Skin epidermis (tissue), 12 donors: Measurements from ENCODE around the gene EHBP1L1.
A peak's percentile ranks its signal among the peaks of the same experiment; 100 is the strongest.

ENCODE experiments used
- H3K27ac ChIP-seq, 21 experiments: fragments of 200-600 bp; sonication (generic) in 11 of 21; one replicate each; pipeline ENCODE4 v1.5.0; 2020; ENCODE audit warnings: mild to moderate bottlenecking in 3 of 21, inconsistent platforms in 2 of 21, moderate library complexity in 2 of 21
- H3K4me3 ChIP-seq, 7 experiments: fragments of 200-600 bp; sonication (generic) in 2 of 7; one replicate each; pipeline ENCODE4 v1.5.0; 2020; ENCODE audit warnings: inconsistent platforms in 2 of 7, mild to moderate bottlenecking in 2 of 7, moderate library complexity in 1 of 7

The EHBP1L1 gene

GRCh38 chr11:65588199-65589054 lies 12.6 kb downstream of the EHBP1L1 start:
- peak overlapping the region in 20 of 21 experiments; percentile 17 to 86 (median 68) for H3K27ac ChIP-seq
- H3K4me3 ChIP-seq = no peak overlapping the region

- Histone ChIP-seq H3K27ac (peak overlapping the region in 3 of 21 experiments; percentile 11 to 84 (median 72)), H3K4me3 (no peak overlapping the region)
Measured at GRCh38 chr11:65589444-65590239, 13.8 kb downstream of the EHBP1L1 start.

GRCh38 chr11:65590240-65590738 lies 14.4 kb downstream of the EHBP1L1 start:
- H3K4me3 ChIP-seq = no peak overlapping the region
- no peak overlapping the region for H3K27ac ChIP-seq

GRCh38 chr11:65591939-65592857 lies 16.3 kb downstream of the EHBP1L1 start:
- H3K4me3 ChIP-seq = peak overlapping the region in 1 of 7 experiments; percentile 21

GRCh38 chr11:65592858-65593517 lies 17.1 kb downstream of the EHBP1L1 start:
- Histone ChIP-seq H3K4me3 (peak overlapping the region in 1 of 7 experiments; percentile 21), H3K27ac (peak overlapping the region in 12 of 21 experiments; percentile 11 to 73 (median 45))

More at GRCh38 chr11:65591939-65592857, 16.3 kb downstream of the EHBP1L1 start:
- peak overlapping the region in 11 of 21 experiments; percentile 16 to 73 (median 45) for H3K27ac ChIP-seq

- H3K4me3 ChIP-seq = no peak overlapping the region
Measured at GRCh38 chr11:65593518-65594414, 17.9 kb downstream of the EHBP1L1 start.

GRCh38 chr11:65595131-65595530 lies 19.3 kb downstream of the EHBP1L1 start:
- Histone ChIP-seq H3K4me3 (peak overlapping the region in 3 of 7 experiments; percentile 0 to 27 (median 12)), H3K27ac (peak overlapping the region in 18 of 21 experiments; percentile 12 to 88 (median 68))

More at GRCh38 chr11:65593518-65594414, 17.9 kb downstream of the EHBP1L1 start:
- H3K27ac ChIP-seq = peak overlapping the region in 10 of 21 experiments; percentile 1 to 81 (median 17)

GRCh38 chr11:65595543-65596281 lies 19.9 kb downstream of the EHBP1L1 start, which contains the start of gene KCNK7:
Gene KCNK7 (minus strand): TSS chr11:65595800. CDS start chr11:65595772, 28 bp downstream.
- peak within 1 kb of the TSS in 3 of 7 experiments; percentile 0 to 27 (median 12) for H3K4me3 ChIP-seq
- peak within 1 kb of the TSS in 18 of 21 experiments; percentile 12 to 88 (median 68) for H3K27ac ChIP-seq

GRCh38 chr11:65596520-65596919 lies 20.7 kb downstream of the EHBP1L1 start:
- H3K4me3 ChIP-seq = no peak overlapping the region
- H3K27ac ChIP-seq = peak overlapping the region in 2 of 21 experiments; percentile 11 to 83

- no peak overlapping the region for H3K4me3 ChIP-seq
- no peak overlapping the region for H3K27ac ChIP-seq
Measured at GRCh38 chr11:65598258-65598699, 22.4 kb downstream of the EHBP1L1 start.

GRCh38 chr11:65599216-65599954 lies 23.5 kb downstream of the EHBP1L1 start:
- no peak overlapping the region for H3K27ac ChIP-seq
- H3K4me3 ChIP-seq = no peak overlapping the region

- Histone ChIP-seq H3K27ac (no peak overlapping the region), H3K4me3 (no peak overlapping the region)
Measured at GRCh38 chr11:65599955-65600246, 24.0 kb downstream of the EHBP1L1 start.

- Histone ChIP-seq H3K27ac (no peak overlapping the region), H3K4me3 (no peak overlapping the region)
Measured at GRCh38 chr11:65604258-65604657, 28.4 kb downstream of the EHBP1L1 start.

GRCh38 chr11:65606876-65607613 lies 31.2 kb downstream of the EHBP1L1 start:
- H3K4me3 ChIP-seq = peak overlapping the region in 3 of 7 experiments; percentile 13 to 27 (median 20)
- peak overlapping the region in 16 of 21 experiments; percentile 5 to 90 (median 75) for H3K27ac ChIP-seq
